Astrocyte (in vitro differentiated cells and primary cell): ENCODE data around the gene LSM10.

ENCODE experiments used
- CTCF ChIP-seq: IDR thresholded peaks from 2 replicates; pipeline ENCODE4 v1.5.1; 2011; ENCODE audit warnings: low read depth, mild to moderate bottlenecking, inconsistent platforms, low read length, moderate library complexity; ENCODE audit not compliant: insufficient read depth
- EZH2 ChIP-seq: IDR thresholded peaks from 2 replicates; pipeline ENCODE4 v1.6.1; 2012; ENCODE audit warnings: mild to moderate bottlenecking, low read length, inconsistent platforms; ENCODE audit not compliant: insufficient read depth

- TF ChIP-seq CTCF: no peak
- no peak for TF ChIP-seq EZH2
Observed at GRCh38 chr1:36419569-36419968, 21.9 kb upstream of the LSM10 start.
